ENCODE results near the gene SERTAD3.

The SERTAD3 gene

DNA sequence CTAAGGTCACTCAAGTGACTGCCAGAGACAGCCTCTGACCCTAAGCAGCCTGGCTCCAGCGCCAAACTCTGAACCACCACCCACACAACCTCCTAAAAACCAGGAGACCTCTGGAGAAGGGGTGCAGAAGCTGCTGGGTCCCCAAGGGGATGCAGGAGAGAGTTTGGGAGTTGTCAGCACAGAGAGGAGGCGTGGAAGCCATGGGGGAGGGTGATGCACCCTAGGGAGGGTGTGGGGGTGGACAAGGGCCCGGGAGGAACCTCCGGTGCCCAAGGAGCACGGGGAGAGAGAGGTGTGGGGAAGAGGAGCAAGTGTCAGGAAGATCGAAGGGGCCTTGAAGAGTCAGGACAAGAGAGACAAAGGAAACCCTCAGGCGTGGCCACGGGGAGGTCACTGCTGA is 52.0 kb downstream of the SERTAD3 start:
- DNase-seq (ENCODE audit: extremely low spot score): no peak
- CTCF ChIA-PET: no interaction called here
- POLR2A ChIA-PET: no interaction called here
- no peak for TF ChIP-seq CTBP1 (IDR thresholded peaks at IDR 0.05; ENCODE audit: borderline replicate concordance)
- no peak for TF ChIP-seq PKNOX1 (IDR thresholded peaks at IDR 0.05)
- no peak for TF ChIP-seq SP1 (IDR thresholded peaks at IDR 0.05)
- no peak for TF ChIP-seq L3MBTL2 (conservative IDR thresholded peaks at IDR 0.05)
- no peak for TF ChIP-seq ARNT (IDR thresholded peaks at IDR 0.05)
- TF ChIP-seq FOXK2 (IDR thresholded peaks at IDR 0.05): no peak
- TF ChIP-seq BHLHE40 (IDR thresholded peaks at IDR 0.05; ENCODE audit: borderline replicate concordance): no peak
- no peak for TF ChIP-seq HDGF (IDR thresholded peaks at IDR 0.05; ENCODE audit: borderline replicate concordance)
- no peak for TF ChIP-seq TARDBP (IDR thresholded peaks at IDR 0.05)
- no peak for TF ChIP-seq ZNF384 (IDR thresholded peaks at IDR 0.05)
- TF ChIP-seq FOXM1 (IDR thresholded peaks at IDR 0.05; ENCODE audit: borderline replicate concordance): no peak
- no peak for TF ChIP-seq ELF4 (IDR thresholded peaks at IDR 0.05)
- no peak for TF ChIP-seq NFRKB (IDR thresholded peaks at IDR 0.05)
- no peak for TF ChIP-seq FOXA1 (IDR thresholded peaks at IDR 0.05)
- TF ChIP-seq SUZ12 (IDR thresholded peaks at IDR 0.05): no peak
- no peak for TF ChIP-seq LEF1 (IDR thresholded peaks at IDR 0.05; ENCODE audit: borderline replicate concordance)
